ENCODE results near the gene ICA1. TPM values are rescaled to one million over a fixed set of nuclear protein-coding genes. Genes with fewer than 3 reads are reported as not detected.

ICA1 gene
- total RNA-seq, 6 experiments from 2014 or later: not detected

DNA sequence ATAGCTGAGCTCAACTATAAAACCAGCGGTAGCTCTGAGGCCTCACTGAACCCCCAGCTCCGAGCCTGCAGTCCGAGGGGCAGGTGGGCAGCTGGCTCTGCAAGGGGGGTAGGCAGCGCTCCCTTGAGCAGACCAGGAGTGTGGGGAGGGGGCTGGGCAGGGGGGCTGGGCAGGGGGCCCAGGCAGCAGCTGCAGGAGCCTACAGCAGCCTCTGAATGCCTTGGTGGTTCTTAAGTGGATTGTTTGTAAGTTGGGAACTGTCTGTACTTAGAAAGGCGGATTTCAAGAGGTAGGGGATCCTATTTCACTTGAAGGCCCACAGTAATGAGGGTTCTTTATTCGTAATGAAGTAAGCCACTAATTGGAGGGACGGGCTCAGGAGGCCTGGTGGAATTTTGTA lies 72.3 kb downstream of the ICA1 start:
- Mint-ChIP-seq H3K4me1 (ENCODE audit: low read depth) (peaks cover 9% of the 10 kb centered on the region), H3K27me3 (ENCODE audit: insufficient read depth) (no peaks in the 10 kb centered on the region; the same call in 1 of the 2 replicates), H3K4me3 (no peak overlapping the region), H3K27ac (no peak overlapping the region), H3K9me3 (no peaks in the 10 kb centered on the region), H3K36me3 (ENCODE audit: low read depth) (no peaks in the 10 kb centered on the region)
- TF ChIP-seq, protein P1, sequence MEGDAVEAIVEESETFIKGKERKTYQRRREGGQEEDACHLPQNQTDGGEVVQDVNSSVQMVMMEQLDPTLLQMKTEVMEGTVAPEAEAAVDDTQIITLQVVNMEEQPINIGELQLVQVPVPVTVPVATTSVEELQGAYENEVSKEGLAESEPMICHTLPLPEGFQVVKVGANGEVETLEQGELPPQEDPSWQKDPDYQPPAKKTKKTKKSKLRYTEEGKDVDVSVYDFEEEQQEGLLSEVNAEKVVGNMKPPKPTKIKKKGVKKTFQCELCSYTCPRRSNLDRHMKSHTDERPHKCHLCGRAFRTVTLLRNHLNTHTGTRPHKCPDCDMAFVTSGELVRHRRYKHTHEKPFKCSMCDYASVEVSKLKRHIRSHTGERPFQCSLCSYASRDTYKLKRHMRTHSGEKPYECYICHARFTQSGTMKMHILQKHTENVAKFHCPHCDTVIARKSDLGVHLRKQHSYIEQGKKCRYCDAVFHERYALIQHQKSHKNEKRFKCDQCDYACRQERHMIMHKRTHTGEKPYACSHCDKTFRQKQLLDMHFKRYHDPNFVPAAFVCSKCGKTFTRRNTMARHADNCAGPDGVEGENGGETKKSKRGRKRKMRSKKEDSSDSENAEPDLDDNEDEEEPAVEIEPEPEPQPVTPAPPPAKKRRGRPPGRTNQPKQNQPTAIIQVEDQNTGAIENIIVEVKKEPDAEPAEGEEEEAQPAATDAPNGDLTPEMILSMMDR (IDR thresholded peaks at IDR 0.05): no peak
- no peak for DNase-seq

DNA sequence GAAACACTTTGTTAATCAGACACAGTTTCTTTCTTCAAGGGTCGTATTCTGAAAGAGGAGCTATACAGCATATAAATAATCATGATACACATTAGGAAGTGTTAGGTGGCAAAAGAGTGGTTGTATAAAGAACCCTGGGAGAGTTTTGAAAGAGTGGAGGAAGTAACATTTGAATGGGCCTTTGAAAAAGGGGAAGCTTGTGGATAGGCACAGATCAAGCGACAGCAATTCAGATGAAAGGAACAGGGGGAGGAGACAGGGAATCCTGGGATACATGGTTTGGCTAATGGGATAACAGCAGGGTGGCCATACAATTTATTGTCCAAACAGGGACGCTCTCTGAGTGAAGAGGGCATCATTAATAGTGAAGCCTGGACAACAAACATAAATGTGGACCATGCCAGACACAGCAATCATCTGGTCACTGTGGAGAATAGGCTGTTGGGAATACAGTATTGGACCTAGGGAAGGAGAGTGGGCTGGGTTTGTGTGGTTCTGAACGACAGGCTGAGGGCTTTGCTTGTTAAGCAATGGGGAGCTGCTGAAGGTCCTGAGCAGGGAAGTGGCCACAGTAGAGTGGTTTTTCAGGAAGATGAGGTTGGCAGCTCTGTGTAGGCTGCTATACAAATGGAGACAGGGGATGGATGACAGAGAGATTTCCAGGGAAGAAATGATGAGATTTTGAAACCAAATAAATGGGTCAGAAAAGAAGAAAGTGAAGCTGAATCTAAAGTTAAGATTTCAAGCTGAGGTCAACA lies 75.9 kb downstream of the ICA1 start:
- Mint-ChIP-seq H3K4me1 (ENCODE audit: low read depth) (peaks cover 9% of the 10 kb centered on the region), H3K9me3 (no peaks in the 10 kb centered on the region), H3K27ac (no peak overlapping the region), H3K27me3 (ENCODE audit: insufficient read depth) (peaks cover 4% of the 10 kb centered on the region), H3K4me3 (no peak overlapping the region), H3K36me3 (ENCODE audit: low read depth) (no peaks in the 10 kb centered on the region)
- DNase-seq: no peak
- TF ChIP-seq, protein P1 (IDR thresholded peaks at IDR 0.05): no peak

DNA sequence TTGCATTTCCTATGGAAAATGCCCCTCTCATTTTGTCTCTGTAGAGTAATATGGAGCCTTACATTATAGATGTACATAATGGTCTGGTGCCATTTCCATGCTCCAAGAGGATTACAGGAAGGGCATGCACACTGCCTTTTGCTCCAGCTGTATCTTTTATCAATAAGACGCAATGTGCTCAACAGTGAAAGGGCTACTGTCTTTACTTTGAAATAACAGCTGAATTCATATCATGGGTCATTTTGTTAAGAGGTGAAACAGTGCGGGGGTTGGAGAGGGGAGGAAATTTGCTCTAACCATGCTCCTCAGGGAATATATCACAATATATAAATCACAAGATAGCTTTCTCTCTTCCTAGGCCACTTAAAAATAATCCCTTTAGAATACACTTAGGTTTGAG lies 77.7 kb downstream of the ICA1 start:
- Mint-ChIP-seq H3K27ac (no peak overlapping the region), H3K4me1 (ENCODE audit: low read depth) (no peaks in the 10 kb centered on the region), H3K4me3 (no peak overlapping the region), H3K36me3 (ENCODE audit: low read depth) (no peaks in the 10 kb centered on the region), H3K9me3 (no peaks in the 10 kb centered on the region), H3K27me3 (ENCODE audit: insufficient read depth) (peaks cover 11% of the 10 kb centered on the region)
- TF ChIP-seq, protein P1 (IDR thresholded peaks at IDR 0.05): no peak
- DNase-seq: no peak

DNA sequence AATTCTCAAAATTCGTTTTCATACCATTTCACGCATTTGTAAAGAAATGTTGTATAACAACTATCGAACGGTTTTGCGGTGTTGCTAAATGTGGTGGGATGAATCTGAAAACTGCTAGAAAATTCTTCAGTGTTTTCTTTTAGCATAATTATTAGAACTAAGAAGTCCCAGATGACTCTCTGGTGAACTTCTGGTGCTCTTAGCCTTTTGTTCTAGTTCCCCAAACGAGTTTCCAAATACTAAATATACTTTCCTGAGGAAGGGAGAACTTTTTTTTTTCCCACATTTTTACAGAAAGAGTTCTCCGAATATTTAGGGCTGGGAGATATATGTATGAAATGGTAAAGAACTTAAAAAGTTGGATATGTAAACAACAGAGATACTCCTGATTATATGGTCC lies 82.5 kb downstream of the ICA1 start:
- DNase-seq: no peak
- peaks cover 10% of the 10 kb centered on the region; the same call in 1 of the 2 replicates for H3K4me1 Mint-ChIP-seq (ENCODE audit: low read depth)
- TF ChIP-seq, protein P1 (IDR thresholded peaks at IDR 0.05): no peak
- H3K9me3 Mint-ChIP-seq: no peaks in the 10 kb centered on the region
- H3K36me3 Mint-ChIP-seq (ENCODE audit: low read depth): no peaks in the 10 kb centered on the region
- no peak overlapping the region for H3K4me3 Mint-ChIP-seq
- H3K27me3 Mint-ChIP-seq (ENCODE audit: insufficient read depth): peaks cover 23% of the 10 kb centered on the region
- H3K27ac Mint-ChIP-seq: no peak overlapping the region

DNA sequence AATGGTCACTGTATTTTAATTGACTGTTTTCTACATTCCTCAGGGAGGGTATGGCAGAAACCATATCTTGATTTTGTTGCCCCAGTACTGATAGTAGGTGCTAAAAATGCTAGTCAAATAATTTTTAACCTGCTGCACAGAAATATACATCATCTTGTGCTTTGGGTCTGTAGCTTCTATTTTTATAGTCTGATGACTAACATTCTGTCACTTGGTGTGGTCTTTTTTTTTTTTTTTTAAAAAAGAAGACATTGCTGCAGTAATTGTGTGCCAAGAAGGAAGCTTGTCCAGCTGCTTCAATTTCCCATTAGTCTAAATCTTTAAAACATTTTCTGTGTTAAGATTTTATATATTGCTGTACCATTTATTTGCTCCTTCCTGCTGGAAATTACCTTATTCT lies 83.6 kb downstream of the ICA1 start:
- TF ChIP-seq, protein P1 (IDR thresholded peaks at IDR 0.05): no peak
- H3K4me1 Mint-ChIP-seq (ENCODE audit: low read depth): peaks cover 10% of the 10 kb centered on the region; the same call in 1 of the 2 replicates
- H3K27me3 Mint-ChIP-seq (ENCODE audit: insufficient read depth): peaks cover 25% of the 10 kb centered on the region
- no peak for DNase-seq
- H3K27ac Mint-ChIP-seq: no peak overlapping the region
- no peaks in the 10 kb centered on the region for H3K36me3 Mint-ChIP-seq (ENCODE audit: low read depth)
- H3K4me3 Mint-ChIP-seq: no peak overlapping the region
- no peaks in the 10 kb centered on the region for H3K9me3 Mint-ChIP-seq
